ENCODE measurements around the gene DYNC2H1.

The DYNC2H1 gene

GRCh38 chr11:103499710-103500340 lies 390.6 kb downstream of the DYNC2H1 start:
- H3K9me3 ChIP-seq: no peaks in the 10 kb centered on the region
- H3K4me1 ChIP-seq (ENCODE audit: control insufficient read depth in 1 of 2, insufficient read depth in 1 of 2, low read depth in 1 of 2, low read length in 1 of 2): no peaks in the 10 kb centered on the region
- no peaks in the 10 kb centered on the region for H3K36me3 ChIP-seq
- no peak overlapping the region for H3K4me3 ChIP-seq (ENCODE audit: low read depth in 1 of 2, low read length in 1 of 2)
- H3K27me3 ChIP-seq: no peaks in the 10 kb centered on the region
- no peak for TF ChIP-seq CTCF (IDR thresholded peaks at IDR 0.05)
- H3K27ac ChIP-seq: no peak overlapping the region

- TF ChIP-seq CTCF (IDR thresholded peaks at IDR 0.05): no peak
- Histone ChIP-seq H3K4me3 (ENCODE audit: low read depth in 1 of 2, low read length in 1 of 2) (no peak overlapping the region), H3K9me3 (no peaks in the 10 kb centered on the region), H3K27ac (no peak overlapping the region), H3K4me1 (ENCODE audit: control insufficient read depth in 1 of 2, insufficient read depth in 1 of 2, low read depth in 1 of 2, low read length in 1 of 2) (no peaks in the 10 kb centered on the region), H3K36me3 (no peaks in the 10 kb centered on the region), H3K27me3 (no peaks in the 10 kb centered on the region)
Observed at GRCh38 chr11:103515283-103515682, 406.1 kb downstream of the DYNC2H1 start.

- no peaks in the 10 kb centered on the region for H3K4me1 ChIP-seq (ENCODE audit: control insufficient read depth in 1 of 2, insufficient read depth in 1 of 2, low read depth in 1 of 2, low read length in 1 of 2)
- no peak overlapping the region for H3K27ac ChIP-seq
- no peak overlapping the region for H3K4me3 ChIP-seq (ENCODE audit: low read depth in 1 of 2, low read length in 1 of 2)
- no peaks in the 10 kb centered on the region for H3K36me3 ChIP-seq
- no peaks in the 10 kb centered on the region for H3K9me3 ChIP-seq
- TF ChIP-seq CTCF (IDR thresholded peaks at IDR 0.05): no peak
- H3K27me3 ChIP-seq: no peaks in the 10 kb centered on the region
Observed at GRCh38 chr11:103520792-103521191, 411.6 kb downstream of the DYNC2H1 start.

GRCh38 chr11:103525069-103525468 lies 415.8 kb downstream of the DYNC2H1 start:
- Histone ChIP-seq H3K4me3 (ENCODE audit: low read depth in 1 of 2, low read length in 1 of 2) (no peak overlapping the region), H3K27me3 (no peaks in the 10 kb centered on the region), H3K36me3 (no peaks in the 10 kb centered on the region), H3K4me1 (ENCODE audit: control insufficient read depth in 1 of 2, insufficient read depth in 1 of 2, low read depth in 1 of 2, low read length in 1 of 2) (no peaks in the 10 kb centered on the region), H3K27ac (no peak overlapping the region), H3K9me3 (no peaks in the 10 kb centered on the region)
- no peak for TF ChIP-seq CTCF (IDR thresholded peaks at IDR 0.05)

GRCh38 chr11:103528046-103528445 lies 418.8 kb downstream of the DYNC2H1 start:
- no peak for TF ChIP-seq CTCF (IDR thresholded peaks at IDR 0.05)
- Histone ChIP-seq H3K27me3 (no peaks in the 10 kb centered on the region), H3K4me1 (ENCODE audit: control insufficient read depth in 1 of 2, insufficient read depth in 1 of 2, low read depth in 1 of 2, low read length in 1 of 2) (no peaks in the 10 kb centered on the region), H3K4me3 (ENCODE audit: low read depth in 1 of 2, low read length in 1 of 2) (no peak overlapping the region), H3K27ac (no peak overlapping the region), H3K9me3 (no peaks in the 10 kb centered on the region), H3K36me3 (no peaks in the 10 kb centered on the region)

All from neutrophil (primary cell).